Activated naive CD8-positive, alpha-beta T cell (primary cell): ENCODE data around the gene RNF123.
"Not testable (repeated sequence)": the region's sequence is repeated elsewhere in the genome, so short reads cannot be mapped to it uniquely, and the experiment has no call there.

Source experiments
- H3K27ac Mint-ChIP-seq: one replicate; pipeline ENCODE4 v1.8.0; 2021; ENCODE audit warnings: mixed read lengths
- H3K27me3 Mint-ChIP-seq: one replicate; pipeline ENCODE4 v1.8.0; 2021; ENCODE audit warnings: mixed read lengths
- H3K36me3 Mint-ChIP-seq: one replicate; pipeline ENCODE4 v1.8.0; 2021; ENCODE audit warnings: mixed read lengths
- H3K4me1 Mint-ChIP-seq: one replicate; pipeline ENCODE4 v1.8.0; 2021; ENCODE audit warnings: low read depth, mixed read lengths
- H3K4me3 Mint-ChIP-seq: one replicate; pipeline ENCODE4 v1.8.0; 2021; ENCODE audit warnings: mild to moderate bottlenecking, mixed read lengths
- H3K9me3 Mint-ChIP-seq: one replicate; pipeline ENCODE4 v1.8.0; 2021; ENCODE audit warnings: low read depth, mixed read lengths

Gene RNF123

GRCh38 chr3:49748874-49749273 lies 59.5 kb downstream of the RNF123 start:
- not testable (repeated sequence) for H3K4me3 Mint-ChIP-seq, H3K4me1 Mint-ChIP-seq, H3K27me3 Mint-ChIP-seq, H3K36me3 Mint-ChIP-seq, H3K9me3 Mint-ChIP-seq, H3K27ac Mint-ChIP-seq

- Mint-ChIP-seq H3K9me3 (no peaks in the 10 kb centered on the region), H3K4me1 (peaks cover 13% of the 10 kb centered on the region), H3K27ac (no peak overlapping the region), H3K4me3 (no peak overlapping the region), H3K27me3 (no peaks in the 10 kb centered on the region), H3K36me3 (no peaks in the 10 kb centered on the region)
These were observed 60.7 kb downstream of the RNF123 start for GRCh38 chr3:49750056-49750455.

GRCh38 chr3:49751501-49751900 lies 62.1 kb downstream of the RNF123 start:
- H3K4me1 Mint-ChIP-seq = peaks cover 22% of the 10 kb centered on the region
- no peaks in the 10 kb centered on the region for H3K36me3 Mint-ChIP-seq
- H3K9me3 Mint-ChIP-seq = no peaks in the 10 kb centered on the region
- H3K27me3 Mint-ChIP-seq = no peaks in the 10 kb centered on the region
- no peak overlapping the region for H3K4me3 Mint-ChIP-seq
- H3K27ac Mint-ChIP-seq = no peak overlapping the region

GRCh38 chr3:49754536-49754935 lies 65.2 kb downstream of the RNF123 start:
- Mint-ChIP-seq H3K27ac (no peak overlapping the region), H3K36me3 (no peaks in the 10 kb centered on the region), H3K9me3 (no peaks in the 10 kb centered on the region), H3K4me3 (no peak overlapping the region), H3K4me1 (peaks cover 32% of the 10 kb centered on the region), H3K27me3 (no peaks in the 10 kb centered on the region)

- peaks cover 31% of the 10 kb centered on the region for H3K4me1 Mint-ChIP-seq
- no peaks in the 10 kb centered on the region for H3K9me3 Mint-ChIP-seq
- no peak overlapping the region for H3K4me3 Mint-ChIP-seq
- H3K27me3 Mint-ChIP-seq = no peaks in the 10 kb centered on the region
- H3K27ac Mint-ChIP-seq = no peak overlapping the region
- no peaks in the 10 kb centered on the region for H3K36me3 Mint-ChIP-seq
These were observed 66.7 kb downstream of the RNF123 start for GRCh38 chr3:49756036-49756435.

GRCh38 chr3:49757197-49757596 lies 67.8 kb downstream of the RNF123 start:
- H3K27ac Mint-ChIP-seq = no peak overlapping the region
- no peak overlapping the region for H3K4me3 Mint-ChIP-seq
- no peaks in the 10 kb centered on the region for H3K9me3 Mint-ChIP-seq
- no peaks in the 10 kb centered on the region for H3K36me3 Mint-ChIP-seq
- H3K4me1 Mint-ChIP-seq = peaks cover 31% of the 10 kb centered on the region
- no peaks in the 10 kb centered on the region for H3K27me3 Mint-ChIP-seq

- Mint-ChIP-seq H3K4me1 (peaks cover 27% of the 10 kb centered on the region), H3K36me3 (no peaks in the 10 kb centered on the region), H3K9me3 (no peaks in the 10 kb centered on the region), H3K27ac (peak overlapping the region; percentile 28), H3K27me3 (no peaks in the 10 kb centered on the region), H3K4me3 (no peak overlapping the region)
These were observed 69.9 kb downstream of the RNF123 start for GRCh38 chr3:49759226-49759625.

- Mint-ChIP-seq H3K36me3 (no peaks in the 10 kb centered on the region), H3K4me3 (no peak overlapping the region), H3K4me1 (peaks cover 16% of the 10 kb centered on the region), H3K27me3 (no peaks in the 10 kb centered on the region), H3K27ac (no peak overlapping the region), H3K9me3 (no peaks in the 10 kb centered on the region)
These were observed 72.3 kb downstream of the RNF123 start for GRCh38 chr3:49761661-49762060.

- Mint-ChIP-seq H3K4me1 (peaks cover 18% of the 10 kb centered on the region), H3K36me3 (no peaks in the 10 kb centered on the region), H3K4me3 (no peak overlapping the region), H3K9me3 (no peaks in the 10 kb centered on the region), H3K27me3 (no peaks in the 10 kb centered on the region), H3K27ac (no peak overlapping the region)
These were observed 74.6 kb downstream of the RNF123 start for GRCh38 chr3:49763981-49764380.

GRCh38 chr3:49769286-49769915 lies 80.0 kb downstream of the RNF123 start:
- peaks cover 34% of the 10 kb centered on the region for H3K4me1 Mint-ChIP-seq
- H3K36me3 Mint-ChIP-seq = peaks cover 4% of the 10 kb centered on the region
- no peaks in the 10 kb centered on the region for H3K27me3 Mint-ChIP-seq
- no peaks in the 10 kb centered on the region for H3K9me3 Mint-ChIP-seq
- no peak overlapping the region for H3K4me3 Mint-ChIP-seq
- peak overlapping the region; percentile 62 for H3K27ac Mint-ChIP-seq

- Mint-ChIP-seq H3K4me3 (no peak overlapping the region), H3K27ac (peak overlapping the region; percentile 62), H3K36me3 (peaks cover 4% of the 10 kb centered on the region)
These were observed 80.6 kb downstream of the RNF123 start for GRCh38 chr3:49769926-49770325.

More at GRCh38 chr3:49769926-49770325, 80.6 kb downstream of the RNF123 start:
- Mint-ChIP-seq H3K9me3 (no peaks in the 10 kb centered on the region), H3K4me1 (peaks cover 38% of the 10 kb centered on the region), H3K27me3 (no peaks in the 10 kb centered on the region)
